HG02798 (cell line): ENCODE results near the gene FCN1.

ENCODE experiments used
- ATAC-seq: cut with Tn5 transposase; IDR thresholded peaks from one replicate; pipeline ENCODE4 v1.9.1; 2021; ENCODE audit warnings: mild to moderate bottlenecking; ENCODE audit not compliant: unreplicated experiment, poor library complexity

Gene FCN1

DNA sequence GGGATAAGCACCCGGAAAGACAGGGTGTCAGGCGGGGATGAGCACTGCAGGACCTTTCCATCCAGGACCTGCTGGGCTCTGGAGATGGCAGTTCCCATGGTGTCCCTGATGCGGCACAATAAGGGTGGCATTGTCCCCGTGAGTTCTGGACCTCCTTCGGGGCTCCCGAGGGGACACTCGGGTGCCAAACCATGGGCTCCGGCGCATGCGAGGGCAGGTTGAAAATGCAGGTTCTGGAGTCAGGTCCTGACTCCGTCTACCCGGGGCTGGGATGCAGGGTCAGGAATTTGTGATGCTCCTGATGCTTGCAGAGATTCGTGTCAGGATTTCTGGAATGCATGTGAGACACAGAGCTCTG lies 36.4 kb downstream of the FCN1 start:
- ATAC-seq: no peak

DNA sequence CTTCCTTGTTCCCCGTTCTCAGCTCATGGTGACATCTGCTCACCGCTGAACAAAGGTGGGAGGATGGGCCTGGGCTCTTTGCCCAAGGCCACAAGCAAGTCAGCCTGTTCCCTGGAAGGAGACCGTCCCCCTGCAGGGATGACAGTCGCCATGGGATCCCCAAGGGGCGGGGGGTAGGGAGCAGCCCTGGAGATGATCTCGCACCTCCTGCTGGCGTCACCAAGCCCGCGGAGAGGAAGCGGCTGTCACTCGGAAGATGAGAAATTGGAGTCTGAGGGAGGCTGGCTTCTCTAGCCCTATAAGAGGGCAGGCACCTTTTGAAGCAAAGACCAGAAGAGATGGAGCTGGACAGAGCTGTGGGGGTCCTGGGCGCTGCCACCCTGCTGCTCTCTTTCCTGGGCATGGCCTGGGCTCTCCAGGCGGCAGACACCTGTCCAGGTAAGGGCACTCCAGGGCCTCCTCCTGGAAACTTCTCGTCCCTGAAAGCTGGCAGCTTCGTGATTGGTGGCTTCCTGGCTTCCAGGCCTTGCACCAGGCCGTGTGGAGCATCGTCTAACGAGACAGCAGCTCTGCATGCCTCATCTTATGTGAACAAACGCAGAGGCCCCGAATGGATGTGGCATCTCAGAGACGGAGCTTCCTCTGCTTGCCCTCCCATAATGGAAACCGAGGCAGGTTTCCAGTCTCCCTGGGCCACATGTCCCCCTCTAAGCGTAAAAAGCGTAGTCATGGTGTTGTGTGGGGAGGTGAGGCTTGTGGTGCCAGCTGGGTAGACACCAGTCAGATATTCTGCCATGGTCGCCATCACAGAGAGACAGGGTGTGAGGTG lies 37.0 kb downstream of the FCN1 start, which contains the start of gene FCN2:
Gene FCN2, plus strand, starts transcription at position 327 of the 829 bp plus-strand sequence. Its CDS starts 12 bp downstream, at position 339.
- no peak for ATAC-seq

DNA sequence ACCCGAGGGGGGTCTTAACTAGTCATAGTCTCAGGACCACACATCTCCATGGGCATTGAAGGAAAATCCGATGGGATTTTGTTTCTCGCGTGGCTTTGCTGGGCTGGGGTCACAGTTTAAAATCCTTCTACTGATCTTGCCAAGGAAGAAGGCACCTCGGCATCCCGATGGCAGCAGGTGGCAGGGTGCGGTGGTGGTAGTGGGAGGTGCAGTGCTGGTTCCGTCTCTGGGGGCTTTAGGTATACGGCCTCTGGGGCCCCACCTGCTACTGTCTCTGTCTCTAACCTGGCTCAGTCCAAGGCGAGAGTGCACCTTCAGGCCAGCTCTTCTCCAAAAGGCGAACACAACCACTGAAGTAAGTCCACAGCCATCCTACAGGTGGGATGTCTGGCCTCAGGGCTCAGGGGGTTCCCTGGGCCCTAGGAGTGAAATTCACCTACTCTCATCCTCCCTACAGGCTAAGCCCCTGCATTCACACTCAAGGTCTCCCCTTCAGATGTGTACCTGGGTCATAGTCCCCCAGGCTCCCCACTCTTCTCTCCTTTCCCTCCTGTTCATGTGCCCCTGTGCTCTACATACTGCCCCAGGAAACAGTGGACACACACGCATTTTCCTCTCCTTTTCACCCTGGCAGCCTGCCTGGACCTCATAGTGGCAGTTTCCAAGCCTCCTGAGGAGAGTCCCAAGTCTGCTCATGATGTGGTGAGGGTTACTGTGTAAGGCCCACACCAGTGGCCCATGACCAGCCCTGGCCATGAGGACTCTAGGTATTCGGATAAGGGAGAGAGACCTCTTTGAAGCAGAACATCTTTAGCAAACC lies 37.8 kb downstream of the FCN1 start:
- no peak for ATAC-seq

DNA sequence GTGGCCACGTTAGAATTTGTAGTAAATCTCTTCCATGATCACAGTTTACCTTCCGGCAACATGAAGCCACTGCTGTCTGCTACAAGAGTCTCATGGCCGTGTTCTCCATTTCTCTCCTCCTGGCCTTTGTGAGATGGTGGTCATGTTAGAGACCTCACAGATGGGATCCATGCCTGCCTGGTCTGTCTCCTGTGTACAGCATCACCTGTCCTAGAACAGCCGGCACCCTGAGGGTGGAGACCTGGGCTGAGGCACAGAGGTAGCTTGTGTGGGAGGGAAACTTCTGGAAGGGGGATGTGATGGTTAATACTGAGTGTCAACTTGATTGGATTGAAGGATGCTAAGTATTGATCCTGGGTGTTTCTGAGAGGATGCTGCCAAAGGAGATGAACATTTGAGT lies 40.2 kb downstream of the FCN1 start:
- no peak for ATAC-seq

DNA sequence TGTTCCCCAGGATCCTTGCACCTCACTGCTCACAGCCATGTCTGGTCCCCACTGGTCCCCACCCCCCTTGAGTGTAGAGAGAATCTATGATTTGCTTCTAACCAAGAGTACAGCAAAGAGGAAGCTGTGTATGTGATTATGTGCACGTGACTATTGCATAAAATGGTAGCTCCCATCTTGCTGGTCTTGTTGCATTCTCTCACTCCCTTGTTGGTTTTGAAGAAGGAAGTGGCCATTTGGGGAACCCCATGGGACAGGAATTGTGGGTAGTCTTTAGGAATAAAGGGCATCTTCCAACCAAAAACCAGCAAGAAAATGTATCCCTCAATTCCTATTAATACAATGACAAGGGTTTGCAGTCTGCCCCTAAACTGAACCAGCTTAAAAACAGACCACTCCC lies 42.3 kb downstream of the FCN1 start:
- no peak for ATAC-seq

DNA sequence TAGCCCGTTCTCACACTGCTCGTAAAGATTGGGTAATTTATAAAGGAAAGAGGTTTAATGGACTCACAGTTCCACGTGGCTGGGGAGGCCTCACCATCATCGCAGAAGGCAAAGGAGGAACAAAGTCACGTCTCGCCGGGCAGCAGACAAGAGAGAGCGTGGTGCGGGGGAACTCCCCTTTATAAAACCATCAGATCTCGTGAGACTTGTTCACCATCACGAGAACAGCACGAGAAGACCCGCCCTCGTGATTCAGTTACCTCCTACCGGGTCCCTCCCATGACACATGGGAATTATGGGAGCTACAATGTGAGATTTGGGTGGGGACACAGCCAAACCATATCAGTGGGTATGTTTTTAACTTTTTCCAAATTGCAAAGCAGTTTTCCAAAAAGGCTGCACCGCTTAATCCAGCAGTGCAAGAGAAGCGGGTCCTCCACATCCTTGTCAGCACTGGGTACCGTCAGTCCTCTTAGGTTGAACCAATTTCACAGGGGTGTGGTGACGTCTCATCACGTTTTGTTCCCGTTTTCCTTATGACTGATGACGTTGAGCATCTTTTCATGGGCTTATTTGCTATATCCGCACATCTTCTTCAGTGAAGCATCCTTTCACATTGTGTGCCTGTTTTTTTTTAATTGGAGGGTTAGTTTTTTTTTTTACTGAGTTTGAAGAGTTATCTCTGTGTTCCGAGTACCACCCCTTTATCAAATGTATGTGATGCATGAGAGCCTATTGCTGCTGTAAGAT lies 45.1 kb downstream of the FCN1 start:
- ATAC-seq: no peak

DNA sequence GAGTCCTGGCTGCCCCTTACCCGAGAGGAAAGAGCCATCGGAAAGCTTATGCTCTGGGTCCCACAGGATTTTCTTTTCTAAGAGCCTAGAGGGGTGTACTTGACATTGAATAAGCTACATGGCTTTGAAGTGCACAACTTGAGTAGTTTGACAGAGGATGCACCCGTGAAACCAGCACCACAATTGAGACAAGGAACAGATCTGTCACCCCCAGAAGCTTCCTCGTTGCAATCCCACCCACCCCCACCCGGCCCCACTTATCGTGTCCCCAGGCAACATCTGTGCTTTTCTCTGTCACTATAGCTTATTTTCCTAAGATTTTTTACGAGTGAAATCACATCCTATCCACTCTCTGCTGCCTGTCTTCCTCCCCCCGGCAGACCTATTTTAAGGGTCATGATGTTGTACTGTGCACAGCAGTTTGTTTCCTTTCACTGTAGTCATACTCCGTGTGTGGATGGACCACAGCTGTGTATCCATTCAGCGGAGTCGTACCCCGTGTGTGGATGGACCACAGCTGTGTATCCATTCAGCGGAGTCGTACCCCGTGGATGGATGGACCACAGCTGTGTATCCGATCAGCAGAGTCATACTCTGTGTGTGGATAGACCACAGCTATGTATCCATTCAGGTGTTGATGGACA lies 45.9 kb downstream of the FCN1 start:
- ATAC-seq: no peak

DNA sequence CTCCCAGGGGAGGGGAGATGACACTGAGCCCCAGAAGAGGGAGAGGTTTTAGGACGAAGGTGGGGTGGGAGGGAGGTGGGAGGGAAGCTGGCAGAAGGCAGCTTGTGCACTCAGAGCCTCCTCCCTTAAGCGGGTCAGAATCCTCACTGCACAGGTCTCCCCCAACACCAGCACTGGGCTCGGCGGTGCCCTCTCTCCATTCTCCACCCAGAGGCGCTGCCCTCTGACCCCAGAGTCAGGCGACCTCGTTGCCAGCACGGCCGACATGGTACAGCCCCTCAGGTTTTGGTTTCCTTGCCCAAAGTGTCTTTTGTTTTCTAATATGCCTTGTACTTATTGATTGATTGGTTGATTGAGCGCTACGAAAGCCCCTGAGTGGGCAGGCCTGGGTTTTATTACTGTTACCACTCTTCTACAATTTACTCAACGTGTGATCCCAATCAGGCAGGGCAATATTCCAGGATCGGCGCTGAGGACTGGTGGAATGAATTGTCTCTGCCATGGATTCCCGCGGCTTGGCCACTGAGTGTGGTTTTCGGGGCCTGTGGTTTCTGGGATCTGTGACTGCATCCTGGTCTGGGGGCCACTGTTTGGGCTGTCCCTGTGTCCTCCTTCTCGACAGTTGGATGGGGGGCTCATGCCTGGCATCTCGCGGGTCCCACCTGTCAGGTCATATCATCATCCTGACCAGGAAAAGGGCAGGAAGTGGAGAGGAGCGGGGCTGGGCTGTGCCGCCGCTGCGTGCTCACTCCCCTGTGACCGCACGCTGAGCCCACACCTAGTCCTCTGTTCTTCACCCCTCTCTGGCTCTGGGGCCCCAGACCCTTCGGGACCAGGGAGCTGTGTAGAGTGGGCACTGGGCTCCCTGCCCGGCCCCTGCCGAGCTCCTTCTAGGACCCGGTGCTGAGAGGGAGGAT lies 46.7 kb downstream of the FCN1 start:
- ATAC-seq: no peak

DNA sequence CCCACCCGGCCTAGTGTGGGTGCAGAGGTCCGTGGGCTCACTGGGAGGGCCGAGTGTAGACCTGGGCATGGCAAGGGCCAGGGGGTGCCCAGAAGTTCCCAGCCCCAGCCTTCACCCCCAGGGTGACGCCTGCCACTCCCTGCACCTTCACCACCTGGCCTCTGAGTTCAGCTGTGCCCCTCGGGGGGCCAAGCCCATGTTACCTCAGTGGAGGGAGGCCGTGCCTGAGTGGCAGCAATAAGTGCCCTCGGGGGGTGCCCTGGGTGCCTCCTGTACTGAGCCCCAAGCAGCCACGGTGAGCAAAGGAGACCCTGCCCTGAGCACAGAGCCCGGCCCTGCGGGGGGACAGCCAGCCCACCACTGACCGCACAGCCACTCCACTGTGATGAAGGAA lies 47.4 kb downstream of the FCN1 start:
- no peak for ATAC-seq

DNA sequence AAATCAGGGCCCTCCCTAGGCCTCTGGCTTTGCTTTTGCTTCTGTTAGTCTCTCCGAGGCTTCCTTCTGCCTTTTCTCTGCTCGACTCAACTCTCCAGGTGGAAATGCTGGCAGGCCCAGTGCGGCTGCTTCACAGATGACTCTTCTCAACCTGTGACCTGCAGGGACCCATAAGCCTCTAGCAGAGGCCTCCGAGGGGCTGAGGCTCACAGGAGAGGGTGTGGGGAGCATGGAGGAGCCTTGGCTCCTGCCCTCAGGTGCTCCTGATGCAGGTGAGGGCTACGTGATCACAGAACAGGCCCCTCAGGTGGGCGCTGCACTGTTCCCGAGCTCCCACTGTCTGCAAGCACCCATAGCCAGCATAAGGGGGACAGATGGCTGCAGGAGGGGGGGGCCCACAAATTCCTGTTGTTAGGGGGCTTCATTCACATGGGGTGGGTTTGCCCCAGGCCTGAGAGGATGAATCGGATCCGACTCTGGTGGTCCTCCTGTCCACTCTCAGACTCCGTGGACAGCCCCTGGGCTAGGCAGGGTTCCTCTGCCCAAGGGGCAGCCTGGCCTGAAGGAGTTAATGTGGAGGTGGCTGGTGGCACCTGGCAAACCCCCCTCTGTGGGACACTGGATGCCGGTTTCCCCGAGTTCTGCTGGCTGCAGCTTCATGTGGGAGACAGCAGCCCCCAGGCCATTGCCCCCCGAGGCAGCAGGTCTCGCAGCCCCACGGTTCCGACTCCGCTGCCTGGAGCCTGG lies 48.0 kb downstream of the FCN1 start:
- no peak for ATAC-seq

DNA sequence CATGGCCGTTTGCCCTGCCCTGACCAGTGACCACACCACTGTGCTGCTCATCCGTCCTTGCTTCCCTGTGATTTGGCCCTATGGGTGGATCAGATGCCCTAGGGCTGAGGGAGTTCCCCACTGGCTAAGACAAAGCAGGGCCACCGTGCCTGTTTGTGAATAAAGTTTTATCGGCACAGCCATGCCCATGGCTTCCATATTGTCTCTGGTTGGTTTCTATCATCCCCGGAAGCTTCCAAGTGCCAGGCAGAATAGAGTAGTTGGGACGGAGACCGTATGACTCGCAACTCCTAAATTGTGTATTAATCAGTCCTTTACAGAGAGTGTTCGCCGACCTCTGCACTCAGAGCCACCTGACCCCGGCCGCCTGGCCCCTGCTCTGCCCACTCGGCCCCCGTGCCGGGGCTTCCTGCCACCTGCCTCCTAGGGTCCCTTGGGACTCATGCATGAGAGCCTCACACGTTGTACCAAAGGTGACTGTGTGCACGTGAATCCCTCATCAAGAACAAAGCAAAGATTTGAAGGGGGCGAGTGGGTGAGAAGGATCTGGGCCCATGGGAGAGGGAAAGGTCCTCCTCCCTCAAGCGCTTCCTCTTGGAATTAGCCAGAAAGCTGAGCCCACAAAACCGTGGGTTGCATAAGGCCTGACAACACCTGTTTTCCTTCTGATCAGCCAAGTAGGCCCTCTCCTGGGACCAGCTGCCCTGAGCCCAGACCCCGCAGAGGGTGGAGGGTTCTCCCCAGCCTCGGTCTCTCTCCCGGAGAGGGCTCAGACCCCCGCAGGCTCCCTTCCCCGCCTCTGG lies 48.8 kb downstream of the FCN1 start:
- ATAC-seq: no peak

DNA sequence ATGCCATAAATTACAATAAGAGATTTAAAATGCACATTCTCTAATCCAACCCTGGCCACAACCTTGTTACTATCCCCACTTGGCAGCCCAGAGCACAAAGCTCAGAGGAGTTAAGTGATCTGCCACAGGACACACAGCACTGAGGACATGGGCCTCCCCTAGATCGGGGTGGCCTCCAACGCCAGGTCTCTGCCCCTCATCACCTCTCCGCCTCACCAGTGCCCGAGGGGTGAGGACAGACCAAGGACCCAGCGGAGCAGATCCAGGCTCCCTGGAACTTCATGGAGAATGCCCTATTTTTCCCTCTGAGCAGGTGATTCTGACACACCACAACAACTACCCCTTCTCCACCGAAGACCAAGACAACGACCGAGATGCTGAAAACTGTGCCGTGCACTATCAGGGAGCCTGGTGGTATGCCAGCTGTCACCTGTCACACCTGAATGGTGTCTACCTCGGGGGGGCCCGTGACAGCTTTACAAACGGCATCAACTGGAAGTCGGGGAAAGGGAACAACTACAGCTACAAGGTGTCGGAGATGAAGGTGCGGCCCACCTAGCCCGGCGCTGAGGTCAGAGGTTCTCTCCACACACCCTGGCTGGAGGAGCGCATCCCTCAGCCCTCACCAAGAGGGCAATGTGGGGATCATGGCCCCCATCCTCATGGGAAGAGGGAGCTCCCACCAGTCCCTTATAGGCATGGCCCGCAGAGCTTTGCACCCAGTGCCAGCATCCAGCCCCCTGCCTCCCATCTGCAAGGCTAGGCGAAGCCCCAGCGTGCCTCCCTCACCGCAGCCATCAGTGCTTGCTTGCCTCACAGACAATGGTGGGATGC lies 49.6 kb downstream of the FCN1 start:
- no peak for ATAC-seq

DNA sequence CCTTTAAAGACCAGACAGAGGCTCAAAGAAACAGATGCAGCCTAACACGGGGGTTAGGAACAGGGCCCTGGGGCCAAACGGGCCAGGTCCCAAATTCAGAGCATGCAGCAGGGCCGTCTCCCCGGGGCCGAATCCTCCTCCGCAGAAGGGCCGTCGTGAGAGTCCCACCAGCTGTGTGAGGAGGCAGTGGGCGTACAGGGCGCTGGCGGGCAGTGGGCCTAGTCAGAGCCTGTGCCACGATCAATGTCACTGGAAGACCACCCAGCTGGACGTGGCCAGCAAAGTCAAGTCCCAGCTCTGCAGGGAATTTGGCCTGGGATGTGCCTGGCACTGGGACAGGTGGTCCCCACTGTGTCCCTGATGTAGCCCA lies 52.9 kb downstream of the FCN1 start:
- ATAC-seq: no peak

DNA sequence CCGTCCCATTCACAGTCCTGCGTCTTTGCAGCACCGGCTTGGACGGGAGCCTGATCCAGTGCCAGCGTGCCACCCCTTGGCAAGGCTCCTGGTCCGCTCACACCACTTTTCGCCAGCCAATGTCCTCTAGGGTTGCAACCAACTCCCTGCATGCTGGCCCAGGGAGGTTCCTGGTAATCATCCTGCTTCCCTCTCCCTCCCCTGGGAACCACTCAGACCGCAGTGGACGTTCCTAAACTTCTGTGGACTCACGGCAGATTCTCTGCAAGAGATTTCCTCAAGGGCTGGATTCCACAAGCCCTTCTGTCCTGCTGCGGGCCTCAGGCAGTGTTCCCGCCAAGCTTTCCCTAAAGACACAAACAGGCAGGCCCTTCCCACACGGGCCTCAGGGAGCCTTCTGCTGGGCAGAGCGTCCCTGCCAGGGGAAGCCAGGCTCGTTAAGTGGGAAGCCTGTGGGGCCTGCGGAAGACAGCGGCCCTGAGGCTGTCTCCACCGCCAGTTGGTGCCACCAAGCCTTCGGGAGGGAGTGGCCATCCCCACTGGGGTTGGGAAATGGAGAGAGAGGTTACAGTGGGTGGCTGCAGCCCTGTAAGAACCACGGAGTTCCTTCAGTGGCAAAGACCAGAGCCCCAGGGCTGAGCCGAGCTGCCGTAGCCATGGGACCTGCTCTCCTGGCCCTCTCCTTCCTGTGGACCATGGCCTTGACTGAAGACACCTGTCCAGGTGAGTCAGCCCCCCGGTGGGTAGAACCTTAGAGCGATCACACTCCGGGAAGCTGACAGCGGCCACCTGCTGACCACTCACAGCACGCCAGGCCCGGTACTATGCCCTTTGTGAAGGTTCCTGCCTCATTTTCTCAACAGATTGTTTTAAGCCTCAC lies 53.5 kb downstream of the FCN1 start:
- no peak for ATAC-seq

DNA sequence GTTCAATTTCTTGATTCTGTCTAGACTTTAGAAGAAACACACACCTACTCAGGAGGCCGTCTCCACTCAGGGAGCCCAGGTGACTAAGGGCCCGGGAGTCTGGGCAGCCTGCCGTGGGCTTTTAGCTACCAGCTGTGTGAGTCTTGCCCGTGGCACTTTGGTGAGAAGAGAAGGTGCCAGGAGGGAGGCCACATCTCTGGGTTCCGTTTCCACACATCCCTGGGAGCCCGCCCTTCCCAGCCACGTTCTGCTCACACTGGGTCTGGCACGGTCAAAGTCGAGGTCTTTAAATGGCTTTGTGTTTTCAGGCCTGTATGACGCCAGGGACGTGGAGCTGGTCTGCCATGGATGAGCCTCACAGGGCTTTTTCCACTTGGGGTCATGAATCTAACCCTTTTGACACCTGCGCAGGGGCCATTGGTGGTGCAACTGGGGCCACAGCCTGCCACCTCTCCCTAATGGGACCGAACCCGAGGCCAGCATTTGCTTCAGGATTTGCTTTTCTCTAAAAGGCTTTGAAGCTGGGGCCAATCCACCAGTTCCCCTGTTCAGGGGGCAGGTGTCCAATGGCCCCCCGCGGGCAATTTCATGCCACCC lies 54.3 kb downstream of the FCN1 start:
- ATAC-seq: no peak
